Measurements from ENCODE around the gene DLG2.

- TF ChIP-seq CTCF (IDR thresholded peaks at IDR 0.05) (no peak), POLR2A (IDR thresholded peaks at IDR 0.05) (no peak), EP300 (IDR thresholded peaks at IDR 0.05) (no peak)
These were observed 724.7 kb downstream of the DLG2 start for GRCh38 chr11:84902445-84902844.

Measured in ovary (tissue), 3 donors.